Calu3 (cell line): ENCODE data around the gene KLF9. TPM values are rescaled to one million over a fixed set of nuclear protein-coding genes. Genes with fewer than 3 reads are reported as not detected.

Experiments used
- BruUV-seq: library from RNA; stranded (reverse); fragments of 400-500 nt; replicated peaks from 2 replicates; lab custom pipeline; 2021; lab: Mats Ljungman, UMichigan
- CTCF ChIA-PET: fragments of 300-600 bp; sonication (Branson Sonifier 250); formaldehyde crosslinking; loops from one replicate; lab custom pipeline; 2022; ENCODE audit warnings: antibody characterized with exemption; lab: Charles Lee
- DNase-seq: peaks from one replicate; pipeline ENCODE4 v3.0.0; 2022
- H3K27ac Mint-ChIP-seq: one replicate; pipeline ENCODE4 v1.8.0; 2022; ENCODE audit warnings: mixed read lengths; ENCODE audit not compliant: unreplicated experiment
- H3K27me3 Mint-ChIP-seq: one replicate; pipeline ENCODE4 v1.8.0; 2022; ENCODE audit warnings: mixed read lengths; ENCODE audit not compliant: unreplicated experiment
- H3K36me3 Mint-ChIP-seq: one replicate; pipeline ENCODE4 v1.8.0; 2022; ENCODE audit warnings: mild to moderate bottlenecking, moderate library complexity, mixed read lengths; ENCODE audit not compliant: insufficient read depth, unreplicated experiment
- H3K4me1 Mint-ChIP-seq: one replicate; pipeline ENCODE4 v1.8.0; 2022; ENCODE audit warnings: mild to moderate bottlenecking, low read depth, mixed read lengths; ENCODE audit not compliant: unreplicated experiment
- H3K4me3 Mint-ChIP-seq: one replicate; pipeline ENCODE4 v1.8.0; 2022; ENCODE audit warnings: mild to moderate bottlenecking, low read depth, moderate library complexity, mixed read lengths; ENCODE audit not compliant: unreplicated experiment
- H3K9me3 Mint-ChIP-seq: one replicate; pipeline ENCODE4 v1.8.0; 2022; ENCODE audit warnings: low read depth, mixed read lengths; ENCODE audit not compliant: unreplicated experiment
- intact Hi-C: fragments of 100-400 bp; cut with micrococcal nuclease; formaldehyde crosslinking; loops from one replicate; pipeline ENCODE4 v1.10.0; 2022; ENCODE audit not compliant: unreplicated experiment
- total RNA-seq: library from RNA; stranded (reverse); gene quantifications from 2 replicates; pipeline ENCODE4 v1.2.3, GENCODE V29; 2022
- TF ChIP-seq, protein P1 (sequence below): fragments of 200-600 bp; IDR thresholded peaks from one replicate; pipeline ENCODE4 v1.8.0; 2022; ENCODE audit warnings: antibody characterized with exemption; ENCODE audit not compliant: unreplicated experiment

KLF9 gene
- total RNA-seq, 1 experiment from 2014 or later = 0.87 TPM

DNA sequence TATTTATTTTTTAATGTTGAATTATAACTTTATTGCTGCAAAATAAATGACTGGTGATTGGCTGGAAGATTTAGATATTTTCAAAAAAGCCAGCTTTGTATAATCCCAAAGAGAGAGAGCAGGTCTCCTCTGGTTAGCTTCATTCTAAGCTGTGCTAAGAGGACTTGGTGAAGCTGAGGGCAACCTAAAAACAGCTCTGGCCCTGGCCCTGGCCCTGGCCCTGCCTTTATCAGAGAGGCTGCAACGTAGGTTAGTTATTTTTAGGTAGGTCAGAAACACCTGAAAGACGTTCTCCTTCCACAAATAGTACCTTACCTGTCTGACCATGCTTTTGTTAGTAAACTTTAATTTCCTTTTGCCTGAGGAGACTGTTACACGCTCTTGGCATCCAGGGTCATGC, 58.7 kb downstream of the KLF9 start:
- TF ChIP-seq, protein P1, sequence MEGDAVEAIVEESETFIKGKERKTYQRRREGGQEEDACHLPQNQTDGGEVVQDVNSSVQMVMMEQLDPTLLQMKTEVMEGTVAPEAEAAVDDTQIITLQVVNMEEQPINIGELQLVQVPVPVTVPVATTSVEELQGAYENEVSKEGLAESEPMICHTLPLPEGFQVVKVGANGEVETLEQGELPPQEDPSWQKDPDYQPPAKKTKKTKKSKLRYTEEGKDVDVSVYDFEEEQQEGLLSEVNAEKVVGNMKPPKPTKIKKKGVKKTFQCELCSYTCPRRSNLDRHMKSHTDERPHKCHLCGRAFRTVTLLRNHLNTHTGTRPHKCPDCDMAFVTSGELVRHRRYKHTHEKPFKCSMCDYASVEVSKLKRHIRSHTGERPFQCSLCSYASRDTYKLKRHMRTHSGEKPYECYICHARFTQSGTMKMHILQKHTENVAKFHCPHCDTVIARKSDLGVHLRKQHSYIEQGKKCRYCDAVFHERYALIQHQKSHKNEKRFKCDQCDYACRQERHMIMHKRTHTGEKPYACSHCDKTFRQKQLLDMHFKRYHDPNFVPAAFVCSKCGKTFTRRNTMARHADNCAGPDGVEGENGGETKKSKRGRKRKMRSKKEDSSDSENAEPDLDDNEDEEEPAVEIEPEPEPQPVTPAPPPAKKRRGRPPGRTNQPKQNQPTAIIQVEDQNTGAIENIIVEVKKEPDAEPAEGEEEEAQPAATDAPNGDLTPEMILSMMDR = no peak
- no TSS peak for BruUV-seq
- intact Hi-C loops = no loop called here
- no peak overlapping the region for H3K27ac Mint-ChIP-seq
- H3K4me1 Mint-ChIP-seq = no peaks in the 10 kb centered on the region
- DNase-seq = no peak
- no peaks in the 10 kb centered on the region for H3K9me3 Mint-ChIP-seq
- peaks cover 4% of the 10 kb centered on the region for H3K36me3 Mint-ChIP-seq
- H3K4me3 Mint-ChIP-seq = no peak overlapping the region
- no peaks in the 10 kb centered on the region for H3K27me3 Mint-ChIP-seq
- CTCF ChIA-PET = no interaction called here

DNA sequence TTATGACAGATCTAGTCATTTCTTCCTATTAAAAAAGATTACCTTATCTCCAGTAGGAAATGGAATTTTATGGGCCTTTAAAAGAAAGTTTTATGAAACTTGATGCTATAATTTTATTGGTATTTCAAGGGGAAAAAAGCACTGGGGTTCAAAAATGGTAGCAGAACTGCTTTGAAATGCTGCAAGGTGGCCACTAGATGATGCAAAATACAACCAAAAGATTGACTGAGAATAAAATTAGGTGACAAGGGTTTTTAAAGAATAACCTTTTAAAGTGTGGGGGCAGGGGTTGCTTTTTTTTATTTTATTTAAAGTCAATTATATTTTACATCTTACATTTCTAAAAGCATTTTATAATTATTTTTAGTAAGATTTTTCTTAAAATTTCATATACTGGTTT, 61.7 kb downstream of the KLF9 start:
- DNase-seq = no peak
- BruUV-seq = no TSS peak
- CTCF ChIA-PET = no interaction called here
- H3K27me3 Mint-ChIP-seq = no peaks in the 10 kb centered on the region
- intact Hi-C loops = no loop called here
- H3K27ac Mint-ChIP-seq = no peak overlapping the region
- H3K9me3 Mint-ChIP-seq = no peaks in the 10 kb centered on the region
- H3K36me3 Mint-ChIP-seq = peaks cover 9% of the 10 kb centered on the region
- TF ChIP-seq, protein P1 = no peak
- H3K4me3 Mint-ChIP-seq = no peak overlapping the region
- no peaks in the 10 kb centered on the region for H3K4me1 Mint-ChIP-seq

DNA sequence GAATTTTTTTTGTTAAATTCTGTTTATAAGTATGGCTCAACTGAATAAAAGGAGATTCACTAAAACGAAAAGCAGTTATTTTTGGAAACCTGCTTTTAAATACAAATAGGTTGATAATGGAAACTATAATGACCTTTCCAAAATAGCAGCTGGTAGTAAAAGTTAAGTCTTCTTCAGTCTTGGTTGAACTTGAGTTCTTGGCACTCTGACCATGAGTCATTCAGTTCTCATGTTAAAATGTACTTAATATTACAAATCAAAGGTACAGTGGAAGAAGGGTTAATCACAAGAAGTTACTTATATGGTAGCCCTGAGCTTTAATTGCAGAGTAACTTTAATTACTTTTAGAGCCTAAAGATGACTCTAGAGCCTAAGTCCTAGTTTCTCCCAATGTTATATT, 62.1 kb downstream of the KLF9 start:
- H3K4me1 Mint-ChIP-seq = no peaks in the 10 kb centered on the region
- no peak overlapping the region for H3K27ac Mint-ChIP-seq
- peaks cover 13% of the 10 kb centered on the region for H3K36me3 Mint-ChIP-seq
- no peaks in the 10 kb centered on the region for H3K27me3 Mint-ChIP-seq
- no peak overlapping the region for H3K4me3 Mint-ChIP-seq
- DNase-seq = no peak
- TF ChIP-seq, protein P1 = no peak
- no peaks in the 10 kb centered on the region for H3K9me3 Mint-ChIP-seq
- no TSS peak for BruUV-seq
- CTCF ChIA-PET = interaction anchor here (1.1 kb wide), 1 partner anchor 38 kb away, joined by 3 read pairs; no protein-coding TSS in a partner anchor
- intact Hi-C loops = no loop called here

DNA sequence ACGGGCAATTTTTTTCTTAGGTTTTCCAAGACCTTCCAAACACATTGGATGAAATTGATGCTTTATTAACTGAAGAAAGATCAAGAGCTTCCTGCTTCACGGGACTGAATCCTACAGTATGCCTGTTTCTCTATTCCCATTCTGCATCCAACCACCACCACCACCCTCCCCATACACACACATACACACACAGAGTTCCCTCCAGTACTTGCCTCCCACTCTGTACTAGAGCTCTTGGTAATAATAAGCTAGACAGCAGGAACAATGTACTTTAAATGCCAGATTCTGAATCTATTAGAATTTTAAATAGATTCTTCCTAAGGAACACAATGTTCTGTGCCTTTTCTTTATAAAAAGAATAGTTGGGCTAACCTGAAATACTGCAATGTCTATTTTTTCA, 67.4 kb downstream of the KLF9 start:
- Mint-ChIP-seq H3K36me3 (peaks cover 15% of the 10 kb centered on the region), H3K4me3 (no peak overlapping the region), H3K27ac (no peak overlapping the region), H3K9me3 (no peaks in the 10 kb centered on the region), H3K4me1 (no peaks in the 10 kb centered on the region), H3K27me3 (no peaks in the 10 kb centered on the region)
- no TSS peak for BruUV-seq
- DNase-seq = no peak
- CTCF ChIA-PET = no interaction called here
- intact Hi-C loops = no loop called here
- TF ChIP-seq, protein P1 = no peak
